Breast epithelium (tissue), 4 donors: ENCODE measurements around the gene SEPTIN1. TPM values are rescaled to one million over a fixed set of nuclear protein-coding genes. Genes with fewer than 3 reads are reported as not detected.
"Not testable (repeated sequence)": the region's sequence is repeated elsewhere in the genome, so short reads cannot be mapped to it uniquely, and the experiment has no call there.

Experiments used
- DNase-seq, 2 donors: peaks; one replicate each; pipeline ENCODE4 v3.0.0-alpha.2; 2019; ENCODE audit warnings: low spot score in 2 of 2
- H3K27ac ChIP-seq, 2 donors: fragments of 200-600 bp; sonication (generic) in 1 of 2; one replicate each; pipeline ENCODE4 v1.5.1; 2016 to 2019; ENCODE audit warnings: mild to moderate bottlenecking in 1 of 2
- H3K27me3 ChIP-seq, 2 donors: fragments of 200-600 bp; sonication (generic) in 1 of 2; one replicate each; pipeline versions ENCODE4 v1.5.1 to v1.6.0; 2017 to 2019; ENCODE audit warnings: control low read depth in 1 of 2, mild to moderate bottlenecking in 1 of 2
- H3K36me3 ChIP-seq: fragments of 200-600 bp; one replicate; pipeline ENCODE4 v1.5.1; 2019
- H3K4me1 ChIP-seq, 2 donors: fragments of 200-600 bp; sonication (generic); one replicate each; pipeline ENCODE4 v1.5.1; 2016 to 2019; ENCODE audit warnings: control low read depth in 1 of 2
- H3K4me3 ChIP-seq, 3 donors: fragments of 200-600 bp; sonication (generic); 1 replicate in 2 of 3; 2 replicates in 1 of 3; pipeline ENCODE4 v1.5.1; 2016 to 2019; ENCODE audit warnings: mild to moderate bottlenecking in 3 of 3, moderate library complexity in 2 of 3
- H3K9me3 ChIP-seq, 2 donors: fragments of 200-600 bp; sonication (generic) in 1 of 2; one replicate each; pipeline ENCODE4 v1.5.1; 2016 to 2019; ENCODE audit warnings: control low read depth in 1 of 2
- CTCF ChIP-seq, 3 donors: fragments of 450-650 bp; IDR thresholded peaks; one replicate each; pipeline ENCODE4 v1.5.1; 2016 to 2017; ENCODE audit warnings: antibody characterized with exemption in 3 of 3, mild to moderate bottlenecking in 3 of 3, moderate library complexity in 3 of 3
- POLR2A ChIP-seq: fragments of 450-650 bp; IDR thresholded peaks from one replicate; pipeline ENCODE4 v1.6.1; 2016; ENCODE audit warnings: antibody characterized with exemption, mild to moderate bottlenecking, moderate library complexity
- POLR2AphosphoS5 ChIP-seq, 3 donors: sonication (generic); formaldehyde crosslinking; IDR thresholded peaks; one replicate each; pipeline ENCODE4 v1.6.1; 2017; ENCODE audit warnings: antibody characterized with exemption in 3 of 3
- intact Hi-C: fragments of 100-400 bp; cut with DNase I; formaldehyde crosslinking; loops from one replicate; pipeline ENCODE4 v1.15.1; 2023; ENCODE audit warnings: low total_unique reads
- total RNA-seq, 3 donors: library from RNA; depleted of rRNA; stranded (reverse); fragments of >200 nt; gene quantifications; one replicate each; pipeline ENCODE4 v1.1.0, GENCODE V29; 2016

Gene SEPTIN1
- total RNA-seq, 3 donors from 2014 or later, result 1.3 to 4.6 (median 2.7) TPM

- no peak for TF ChIP-seq POLR2A
- TF ChIP-seq POLR2AphosphoS5 (IDR thresholded peaks at IDR 0.05), result no peak
- no peak for TF ChIP-seq CTCF (IDR thresholded peaks at IDR 0.05)
- Histone ChIP-seq H3K4me3 (no peak overlapping the region), H3K36me3 (no peaks in the 10 kb centered on the region), H3K27ac (no peak overlapping the region), H3K4me1 (no peaks in the 10 kb centered on the region), H3K9me3 (no peaks in the 10 kb centered on the region), H3K27me3 (no peaks in the 10 kb centered on the region)
- intact Hi-C loops, result no loop called here
- DNase-seq, result no peak
Observed at GRCh38 chr16:30346286-30346685, 36.1 kb downstream of the SEPTIN1 start.

GRCh38 chr16:30343491-30343820 is 38.9 kb downstream of the SEPTIN1 start:
- DNase-seq, H3K27me3 ChIP-seq, intact Hi-C loops: not testable (repeated sequence)

GRCh38 chr16:30342751-30343490 is 39.4 kb downstream of the SEPTIN1 start:
- no peaks in the 10 kb centered on the region for H3K4me1 ChIP-seq
- no peak for TF ChIP-seq POLR2A
- TF ChIP-seq POLR2AphosphoS5 (IDR thresholded peaks at IDR 0.05), result no peak
- no peak for TF ChIP-seq CTCF (IDR thresholded peaks at IDR 0.05)
- intact Hi-C loops, result no loop called here
- H3K27ac ChIP-seq, result no peak overlapping the region
- H3K9me3 ChIP-seq, result no peaks in the 10 kb centered on the region
- no peaks in the 10 kb centered on the region for H3K36me3 ChIP-seq
- H3K4me3 ChIP-seq, result no peak overlapping the region
- no peak for DNase-seq
- no peaks in the 10 kb centered on the region for H3K27me3 ChIP-seq

More at GRCh38 chr16:30343491-30343820, 38.9 kb downstream of the SEPTIN1 start:
- H3K4me1 ChIP-seq, H3K36me3 ChIP-seq, H3K4me3 ChIP-seq, H3K27ac ChIP-seq, H3K9me3 ChIP-seq: not testable (repeated sequence)

- H3K4me1 ChIP-seq, H3K9me3 ChIP-seq, H3K27ac ChIP-seq, H3K27me3 ChIP-seq, H3K4me3 ChIP-seq, H3K36me3 ChIP-seq, intact Hi-C loops, DNase-seq: not testable (repeated sequence)
Observed at GRCh38 chr16:30341971-30342370, 40.4 kb downstream of the SEPTIN1 start.

- Histone ChIP-seq H3K4me1 (peaks cover 0 to 5% of the 10 kb centered on the region in 2 donors), H3K27ac (no peak overlapping the region), H3K9me3 (no peaks in the 10 kb centered on the region), H3K27me3 (no peaks in the 10 kb centered on the region), H3K4me3 (no peak overlapping the region), H3K36me3 (no peaks in the 10 kb centered on the region)
- DNase-seq, result no peak
- TF ChIP-seq POLR2A, result no peak
- intact Hi-C loops, result no loop called here
Observed at GRCh38 chr16:30340621-30341020, 41.7 kb downstream of the SEPTIN1 start.

- H3K27me3 ChIP-seq, H3K4me1 ChIP-seq, intact Hi-C loops, H3K9me3 ChIP-seq, H3K27ac ChIP-seq, DNase-seq, H3K4me3 ChIP-seq, H3K36me3 ChIP-seq: not testable (repeated sequence)
Observed at GRCh38 chr16:30338715-30339114, 43.6 kb downstream of the SEPTIN1 start.

- H3K27me3 ChIP-seq, H3K4me3 ChIP-seq, H3K9me3 ChIP-seq, H3K4me1 ChIP-seq, intact Hi-C loops, DNase-seq, H3K27ac ChIP-seq, H3K36me3 ChIP-seq: not testable (repeated sequence)
Observed at GRCh38 chr16:30337964-30338357, 44.4 kb downstream of the SEPTIN1 start.
